KBM-7 (cell line): Measurements from ENCODE around the gene DNHD1.

Source experiments
- DNase-seq: peaks from one replicate; pipeline ENCODE4 v3.0.0-alpha.2; 2015
- in situ Hi-C: fragments of 300-500 bp; cut with MboI; formaldehyde crosslinking; loops from 2 replicates; pipeline ENCODE4 v1.14.3; 2020; ENCODE audit warnings: low sequenced_read_pairs, low pct_unique_long_range_greater_than_20kb, mixed read lengths

Gene DNHD1

DNA sequence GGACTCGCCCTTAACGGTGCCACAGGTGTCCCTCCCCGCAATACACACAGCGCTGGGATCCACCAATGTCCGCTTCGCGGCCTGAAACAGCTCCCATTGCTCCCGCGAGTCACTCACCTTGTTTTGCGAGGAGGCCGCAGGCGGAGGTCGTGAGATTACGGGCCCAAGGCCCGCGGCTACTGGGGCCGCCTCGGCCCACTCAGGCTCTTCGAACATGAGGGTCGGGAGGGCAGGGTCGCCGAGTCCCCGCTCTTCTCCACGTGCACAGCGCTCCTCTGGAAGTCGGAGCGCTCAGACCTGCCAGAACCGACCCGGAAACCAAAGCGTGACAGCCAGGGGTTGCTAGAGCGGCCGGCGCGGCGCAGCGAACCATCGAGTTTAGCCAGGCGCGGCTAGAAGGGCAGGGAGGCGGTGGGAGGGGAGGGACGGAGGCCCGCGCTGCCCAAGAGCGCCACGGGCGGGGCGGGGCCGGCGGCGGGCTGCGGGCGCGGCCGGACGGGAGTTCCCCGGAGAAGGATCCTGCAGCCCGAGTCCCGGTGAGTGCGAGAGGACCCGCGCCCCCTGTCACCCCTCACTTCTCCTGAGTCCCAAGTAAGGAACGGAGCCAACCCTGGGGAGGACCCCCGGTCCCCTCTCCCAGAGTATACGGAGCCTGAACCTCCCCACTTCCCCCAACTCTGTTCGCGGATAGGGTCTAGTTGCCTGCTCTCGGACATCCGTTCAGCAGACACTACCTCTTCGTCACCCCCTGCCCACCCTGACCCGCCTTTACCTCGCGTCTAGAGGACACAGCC, 106.4 kb downstream of the DNHD1 start, which contains the start of the genes ILK and RRP8:
TSS of gene ILK (plus strand) at position 488 of the 794 bp plus-strand sequence. CDS start 498 bp downstream, outside the sequence.
TSS of gene RRP8 (minus strand) at position 330 of the 794 bp plus-strand sequence. CDS start at position 216, 114 bp downstream.
- in situ Hi-C loops: loop anchor here (10.0 kb wide), 1 partner anchor 59 kb away; no protein-coding TSS in a partner anchor
- peak; percentile 91 for DNase-seq

DNA sequence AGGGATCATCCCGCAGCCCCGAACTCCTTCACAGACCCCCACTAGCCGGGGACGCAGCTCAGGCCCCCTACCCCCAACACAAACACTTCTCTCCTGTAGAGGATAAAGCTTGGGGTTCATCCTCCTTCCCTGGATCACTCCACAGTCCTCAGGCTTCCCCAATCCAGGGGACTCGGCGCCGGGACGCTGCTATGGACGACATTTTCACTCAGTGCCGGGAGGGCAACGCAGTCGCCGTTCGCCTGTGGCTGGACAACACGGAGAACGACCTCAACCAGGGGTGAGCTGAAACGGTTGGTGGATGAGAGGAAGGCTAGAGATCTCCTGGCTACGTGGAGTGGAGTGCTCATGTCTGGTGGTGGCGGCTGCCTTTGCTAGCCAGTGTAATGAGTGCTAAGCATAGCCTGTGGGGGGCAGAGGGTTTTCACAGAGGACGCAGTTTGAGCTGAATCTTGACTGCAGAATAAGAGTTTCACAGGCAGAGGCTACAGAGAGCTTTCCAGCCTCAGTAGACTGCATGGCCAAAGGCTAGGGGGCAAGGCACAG, 107.1 kb downstream of the DNHD1 start:
- peak; percentile 71 for DNase-seq
- in situ Hi-C loops: loop anchor here (10.0 kb wide), 1 partner anchor 59 kb away; no protein-coding TSS in a partner anchor

DNA sequence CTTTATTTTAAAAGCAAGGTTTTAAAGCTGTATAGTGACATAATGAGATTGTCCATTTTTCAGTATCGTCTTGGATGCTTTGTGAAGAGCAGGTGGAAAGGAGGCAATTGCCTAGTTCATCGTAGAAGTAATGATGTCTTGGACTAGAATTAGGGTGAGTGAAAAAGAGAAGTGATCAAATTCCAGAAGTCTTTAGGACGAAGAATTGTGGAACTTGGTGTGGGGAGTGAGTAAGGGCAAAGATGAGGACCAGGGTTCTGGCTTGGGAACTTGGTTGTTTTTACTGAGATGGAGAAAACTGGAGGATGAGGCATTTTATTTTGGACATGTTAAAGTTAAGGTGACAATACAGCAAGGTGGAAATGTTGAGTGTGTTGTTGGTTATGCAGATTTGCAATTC, 107.7 kb downstream of the DNHD1 start:
- in situ Hi-C loops: loop anchor here (10.0 kb wide), 1 partner anchor 60 kb away; no protein-coding TSS in a partner anchor
- DNase-seq: peak; percentile 22

DNA sequence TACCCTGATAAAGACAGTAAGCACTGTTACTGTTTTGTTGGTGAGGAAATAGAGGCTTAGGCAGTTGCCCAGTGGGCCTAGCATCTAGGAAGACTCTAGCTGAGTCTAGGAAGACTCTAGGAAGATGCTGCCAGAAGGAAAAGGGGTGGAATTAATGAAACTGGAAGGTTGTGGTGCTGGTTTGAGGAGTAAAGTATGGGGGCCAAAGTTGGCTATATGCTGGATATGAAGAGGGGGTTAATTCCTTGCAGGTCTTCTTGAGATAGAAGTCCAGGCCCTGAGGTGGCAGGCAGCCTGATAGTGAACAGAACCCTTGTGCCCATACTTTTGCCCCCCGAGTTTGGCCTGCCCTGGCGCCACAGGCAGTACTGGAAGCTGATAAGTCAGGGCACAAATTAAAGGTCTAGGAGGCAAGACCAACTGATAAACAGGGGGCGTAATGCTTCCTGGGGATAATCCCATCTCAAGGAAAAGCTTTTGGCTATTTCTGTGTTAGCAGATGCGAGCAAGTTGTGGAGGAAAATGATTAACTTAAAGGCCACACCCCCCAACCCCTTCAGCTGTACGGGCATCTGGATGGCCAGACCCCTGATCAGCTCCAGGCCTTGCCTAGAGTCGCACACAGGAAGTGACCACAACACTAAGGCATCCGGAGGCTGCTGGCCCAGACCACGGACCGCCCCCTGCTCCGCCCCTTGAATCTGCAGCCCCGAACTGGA, 109.5 kb downstream of the DNHD1 start:
- DNase-seq: peak; percentile 85
- in situ Hi-C loops: loop anchor here (10.0 kb wide), 1 partner anchor 62 kb away; no protein-coding TSS in a partner anchor

DNA sequence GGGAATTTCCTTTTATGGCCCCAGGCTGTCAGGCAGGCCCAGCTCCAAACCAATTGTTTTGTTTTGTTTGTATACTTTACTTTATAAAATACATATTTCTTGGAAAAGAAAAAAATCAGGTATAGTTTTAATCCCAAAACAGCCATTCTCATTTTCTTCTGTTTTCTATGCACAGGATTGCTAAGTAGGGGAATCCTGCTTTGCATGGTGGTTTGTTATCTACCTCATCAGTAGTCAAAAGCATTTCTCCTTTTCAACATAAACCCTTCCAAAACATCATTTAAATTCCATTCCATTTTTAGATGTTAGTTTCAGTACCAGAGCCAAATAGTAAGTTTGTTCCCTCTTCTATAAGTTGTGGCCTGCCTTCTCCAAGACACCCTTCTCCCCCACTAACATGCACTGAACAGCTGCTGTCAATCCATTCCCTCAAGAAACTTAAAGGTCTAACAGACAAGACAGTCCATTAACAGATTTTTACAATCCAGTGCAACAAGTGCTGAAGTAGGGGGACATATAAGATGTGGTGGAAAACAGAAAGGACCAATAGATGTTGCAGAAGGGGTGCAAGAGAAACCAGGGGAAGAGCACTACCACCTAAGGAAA, 110.2 kb downstream of the DNHD1 start:
- in situ Hi-C loops: loop anchor here (10.0 kb wide), 1 partner anchor 62 kb away; no protein-coding TSS in a partner anchor
- DNase-seq: no peak

DNA sequence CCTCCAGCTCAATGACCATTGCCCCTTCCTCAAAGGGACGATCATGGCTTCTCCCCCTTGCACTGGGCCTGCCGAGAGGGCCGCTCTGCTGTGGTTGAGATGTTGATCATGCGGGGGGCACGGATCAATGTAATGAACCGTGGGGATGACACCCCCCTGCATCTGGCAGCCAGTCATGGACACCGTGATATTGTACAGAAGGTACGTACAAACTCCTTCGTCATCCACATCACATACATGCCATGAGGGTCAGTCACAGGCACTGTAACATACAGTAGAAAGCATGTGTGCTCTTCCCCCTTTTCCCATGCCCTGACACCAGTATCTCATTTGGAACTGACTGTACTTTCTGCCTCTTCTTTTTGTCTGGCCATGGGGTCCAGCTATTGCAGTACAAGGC, 110.9 kb downstream of the DNHD1 start:
- DNase-seq: no peak
- in situ Hi-C loops: loop anchor here (10.0 kb wide), 1 partner anchor 63 kb away; no protein-coding TSS in a partner anchor

DNA sequence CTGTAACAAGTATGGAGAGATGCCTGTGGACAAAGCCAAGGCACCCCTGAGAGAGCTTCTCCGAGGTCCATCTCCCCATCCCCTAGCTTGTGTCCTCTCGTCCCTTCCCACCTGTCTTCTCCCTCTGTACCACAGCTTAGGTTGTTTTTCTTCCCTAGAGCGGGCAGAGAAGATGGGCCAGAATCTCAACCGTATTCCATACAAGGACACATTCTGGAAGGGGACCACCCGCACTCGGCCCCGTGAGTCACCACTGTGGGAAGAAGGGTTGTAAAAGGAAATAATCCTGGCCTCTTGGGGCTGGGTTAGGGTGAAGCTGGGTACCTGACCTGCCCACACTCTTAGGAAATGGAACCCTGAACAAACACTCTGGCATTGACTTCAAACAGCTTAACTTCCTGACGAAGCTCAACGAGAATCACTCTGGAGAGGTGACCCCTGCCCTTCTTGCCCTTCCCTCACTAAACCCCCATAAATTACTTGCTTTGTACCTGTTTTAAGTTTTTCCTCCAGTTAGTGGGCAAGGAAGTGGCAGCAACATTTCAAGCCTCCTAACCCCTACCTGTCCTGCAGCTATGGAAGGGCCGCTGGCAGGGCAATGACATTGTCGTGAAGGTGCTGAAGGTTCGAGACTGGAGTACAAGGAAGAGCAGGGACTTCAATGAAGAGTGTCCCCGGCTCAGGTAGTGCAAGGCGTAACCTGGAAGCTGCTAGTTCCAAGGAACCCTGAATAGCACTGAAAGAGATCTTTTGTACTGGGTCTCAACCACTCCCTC, 111.8 kb downstream of the DNHD1 start:
- in situ Hi-C loops: loop anchor here (10.0 kb wide), 1 partner anchor 64 kb away; no protein-coding TSS in a partner anchor
- no peak for DNase-seq

DNA sequence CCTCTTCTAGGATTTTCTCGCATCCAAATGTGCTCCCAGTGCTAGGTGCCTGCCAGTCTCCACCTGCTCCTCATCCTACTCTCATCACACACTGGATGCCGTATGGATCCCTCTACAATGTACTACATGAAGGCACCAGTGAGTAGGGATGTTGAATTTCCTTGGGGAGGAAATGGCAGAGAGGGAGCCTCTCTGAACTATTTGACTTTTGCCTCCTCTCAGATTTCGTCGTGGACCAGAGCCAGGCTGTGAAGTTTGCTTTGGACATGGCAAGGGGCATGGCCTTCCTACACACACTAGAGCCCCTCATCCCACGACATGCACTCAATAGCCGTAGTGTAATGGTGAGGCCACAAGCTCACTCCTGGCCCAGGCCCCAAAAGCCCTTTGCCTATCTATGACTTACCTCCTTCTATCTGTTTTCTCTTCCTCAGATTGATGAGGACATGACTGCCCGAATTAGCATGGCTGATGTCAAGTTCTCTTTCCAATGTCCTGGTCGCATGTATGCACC, 112.5 kb downstream of the DNHD1 start:
- no peak for DNase-seq
- in situ Hi-C loops: loop anchor here (10.0 kb wide), 1 partner anchor 65 kb away; no protein-coding TSS in a partner anchor

DNA sequence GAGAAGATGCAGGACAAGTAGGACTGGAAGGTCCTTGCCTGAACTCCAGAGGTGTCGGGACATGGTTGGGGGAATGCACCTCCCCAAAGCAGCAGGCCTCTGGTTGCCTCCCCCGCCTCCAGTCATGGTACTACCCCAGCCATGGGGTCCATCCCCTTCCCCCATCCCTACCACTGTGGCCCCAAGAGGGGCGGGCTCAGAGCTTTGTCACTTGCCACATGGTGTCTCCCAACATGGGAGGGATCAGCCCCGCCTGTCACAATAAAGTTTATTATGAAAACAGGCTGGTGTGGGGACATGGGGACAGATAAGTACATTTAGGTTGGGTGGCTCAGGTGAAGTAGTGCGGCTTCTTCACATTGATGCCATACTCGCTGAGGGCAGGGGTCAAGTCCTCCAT, 113.5 kb downstream of the DNHD1 start:
- in situ Hi-C loops: no loop called here
- DNase-seq: no peak

DNA sequence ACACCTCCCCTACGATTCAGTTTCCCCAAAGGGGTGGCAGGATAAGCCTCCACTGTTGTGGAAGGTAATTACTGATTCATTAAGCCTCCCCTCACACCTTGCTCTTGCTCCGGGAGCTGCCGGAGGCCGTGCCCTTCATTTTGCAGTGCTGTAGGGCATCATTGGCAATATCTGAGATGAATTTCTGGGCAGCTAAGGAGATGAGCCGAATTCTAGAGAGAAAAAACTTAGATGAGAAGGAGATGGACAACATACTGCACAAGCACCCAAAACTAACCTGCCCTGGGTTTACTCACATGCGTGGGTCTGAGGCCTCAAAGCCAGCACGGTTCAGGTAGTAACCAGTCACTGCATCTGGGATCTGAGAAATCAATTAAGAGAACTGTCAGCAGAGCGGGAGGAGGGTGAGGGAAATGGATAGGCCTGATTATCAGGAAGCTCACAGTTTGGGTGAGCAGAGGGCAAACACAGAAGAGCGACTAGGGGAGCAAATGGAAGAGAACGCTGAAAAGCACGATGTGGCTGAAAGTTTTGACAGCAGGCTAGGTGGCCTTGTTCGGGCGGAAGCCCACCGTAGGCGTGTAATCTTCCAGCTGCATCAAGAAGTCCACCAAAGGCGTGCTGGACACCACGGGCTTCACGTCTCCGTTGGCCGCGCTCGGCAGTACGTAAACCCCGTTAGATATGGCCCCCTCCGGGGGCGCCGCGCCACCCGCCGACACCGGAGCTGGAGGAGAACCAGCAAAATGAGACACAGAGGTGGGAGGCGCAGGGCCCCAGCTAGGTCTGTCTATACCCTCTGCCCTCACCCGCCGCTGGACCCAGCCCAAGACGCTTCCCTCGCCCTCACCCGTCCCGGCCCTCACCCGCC, 114.2 kb downstream of the DNHD1 start:
- peak; percentile 26 for DNase-seq
- in situ Hi-C loops: no loop called here

DNA sequence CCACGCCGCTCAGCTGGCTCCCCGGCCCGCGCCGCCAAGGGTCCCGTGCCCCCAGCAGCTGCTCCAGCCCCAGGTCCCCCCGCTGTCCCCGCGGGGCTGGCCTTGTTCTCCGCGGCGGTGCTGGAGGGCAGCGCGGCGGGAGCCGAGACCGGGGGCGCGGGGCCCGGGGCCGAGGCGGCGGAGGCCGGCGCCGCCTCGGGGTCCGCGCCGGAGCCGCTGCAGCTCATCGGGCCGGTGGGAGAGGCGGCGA, 114.8 kb downstream of the DNHD1 start:
- in situ Hi-C loops: no loop called here
- DNase-seq: no peak

DNA sequence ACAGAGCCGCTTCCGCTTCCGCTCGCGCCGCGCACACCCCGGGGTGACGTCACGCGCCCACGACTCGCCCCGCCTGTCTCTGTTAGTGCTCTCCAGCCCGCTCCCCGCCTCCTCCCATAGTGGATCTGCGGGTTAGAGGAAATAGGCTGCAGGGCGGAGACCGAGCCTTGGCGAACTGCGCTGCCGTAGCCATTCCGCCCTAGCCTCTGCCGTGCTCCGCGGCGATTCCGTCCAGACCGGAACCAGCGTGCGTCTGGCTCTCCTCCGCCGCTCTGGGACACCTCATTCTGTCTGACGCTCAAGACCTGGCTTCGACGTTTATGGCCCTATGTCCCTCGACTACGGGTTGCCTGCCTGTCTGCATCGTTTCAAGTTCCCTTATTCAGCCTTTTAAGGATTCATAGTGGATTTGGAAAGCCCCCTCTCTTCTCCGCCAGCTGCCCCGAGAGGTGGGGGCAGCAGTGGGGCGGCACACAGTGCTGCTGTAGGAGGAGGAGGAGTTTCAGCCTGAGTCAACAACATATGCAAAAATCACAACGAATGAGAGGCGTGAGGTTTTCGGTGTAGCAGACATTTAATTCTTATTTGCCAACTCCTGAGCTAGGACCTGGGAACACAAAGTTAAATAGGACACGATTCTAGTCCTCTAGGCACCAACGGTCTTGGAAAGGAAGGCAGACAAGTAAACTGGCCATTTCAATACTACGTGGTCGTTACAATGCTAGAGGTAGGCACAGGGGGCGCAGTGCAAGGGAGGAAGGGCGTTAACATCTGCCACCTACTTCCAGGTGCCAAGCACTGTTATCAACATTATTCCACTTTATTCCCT, 115.3 kb downstream of the DNHD1 start, which contains the start of gene TAF10:
TSS of gene TAF10 (minus strand) at position 4 of the 829 bp plus-strand sequence. CDS start 27 bp downstream, outside the sequence.
- DNase-seq: peak; percentile 97

DNA sequence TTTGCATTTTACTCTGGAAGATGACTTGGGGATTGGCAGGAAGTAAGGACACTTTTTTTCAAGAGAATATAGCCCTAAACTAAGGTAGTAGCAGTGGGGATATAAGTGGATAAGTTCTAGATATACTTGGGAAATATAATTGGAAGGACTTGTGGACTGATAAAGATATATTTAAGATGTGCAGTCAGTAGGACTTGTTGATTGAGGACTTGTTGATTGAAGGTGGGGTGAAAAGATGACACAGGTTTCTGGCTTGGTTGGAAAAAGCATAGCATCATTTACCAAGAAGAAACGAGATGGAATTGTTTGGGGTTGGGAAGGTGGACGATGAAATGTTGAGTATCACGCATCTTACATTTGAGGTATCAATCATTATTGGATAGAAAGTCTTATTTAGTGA, 116.4 kb downstream of the DNHD1 start:
- in situ Hi-C loops: no loop called here

More for the DNA sequence above, 115.3 kb downstream of the DNHD1 start, which contains the start of gene TAF10:
- in situ Hi-C loops: no loop called here

DNA sequence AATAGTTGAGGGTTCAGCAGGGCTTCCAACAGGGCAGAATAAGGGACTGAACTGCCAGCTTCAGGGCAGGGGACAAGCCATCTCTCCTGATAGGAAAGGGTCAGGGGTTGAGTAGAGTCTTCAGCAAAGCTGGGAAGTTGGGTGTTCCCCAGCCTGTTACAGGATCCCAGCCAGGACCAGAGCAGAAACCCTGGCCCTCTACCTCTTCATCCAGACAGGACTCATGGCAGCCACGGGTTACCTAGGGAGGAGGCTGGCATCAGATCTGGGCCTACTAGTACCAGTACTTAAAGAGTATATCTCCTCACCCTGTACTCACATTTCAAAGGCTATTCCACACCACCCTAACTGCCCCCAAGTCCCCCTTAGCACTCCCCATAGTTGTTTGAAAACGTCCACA, 117.4 kb downstream of the DNHD1 start:
- in situ Hi-C loops: no loop called here
- no peak for DNase-seq

More for the DNA sequence above, 116.4 kb downstream of the DNHD1 start:
- no peak for DNase-seq

DNA sequence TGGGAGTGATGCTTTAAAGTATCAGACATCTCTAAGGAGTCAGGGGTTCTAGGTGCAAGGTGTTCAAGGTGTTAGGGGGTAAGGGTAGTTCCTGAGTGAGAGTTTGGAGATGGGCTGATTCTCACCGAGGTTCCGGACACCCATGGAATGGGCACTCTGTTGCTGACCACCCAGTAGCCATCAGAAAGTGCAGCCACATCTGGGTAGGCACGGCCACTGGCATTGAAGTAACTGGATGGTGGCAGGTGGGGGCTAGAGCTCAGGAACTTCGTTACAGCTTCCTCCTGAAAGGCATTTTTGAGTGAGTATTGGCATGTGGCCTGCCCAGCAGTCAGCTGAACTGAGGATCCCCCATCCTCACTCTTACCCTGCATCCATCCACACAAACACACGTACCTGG, 118.0 kb downstream of the DNHD1 start:
- in situ Hi-C loops: no loop called here

DNA sequence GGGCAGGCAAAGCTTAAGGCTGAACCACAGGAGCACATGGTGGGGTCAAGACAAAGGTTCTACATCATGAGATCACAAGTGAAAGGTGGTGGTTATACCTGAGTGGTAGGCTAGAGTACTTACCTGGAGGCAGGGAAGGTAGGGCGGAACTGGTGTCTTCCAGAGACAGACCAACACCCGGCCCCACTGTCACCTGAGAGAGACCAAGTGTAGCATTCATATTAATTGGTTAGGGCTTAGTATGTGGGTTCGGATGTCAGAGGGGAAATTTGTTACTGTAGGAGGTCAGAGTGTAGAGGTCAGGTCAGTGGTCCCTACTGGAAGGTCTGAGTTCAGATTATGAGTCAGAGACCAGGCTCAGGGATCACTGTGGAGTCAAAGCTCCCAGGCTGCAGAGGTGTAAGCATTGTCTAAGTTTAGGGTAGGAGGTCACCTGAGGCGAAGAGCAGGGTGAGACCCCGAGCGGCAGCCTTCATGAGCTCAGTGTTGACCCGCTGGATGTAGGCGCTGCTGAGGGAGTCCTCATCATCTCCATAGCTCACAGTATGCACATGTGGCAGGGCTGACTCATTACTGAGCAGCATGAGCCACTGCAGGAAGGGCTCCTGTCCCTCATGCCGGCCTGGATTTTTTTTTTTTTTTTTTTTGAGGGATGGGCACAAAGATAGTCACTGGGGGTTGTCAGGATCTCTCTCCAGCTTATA, 119.0 kb downstream of the DNHD1 start:
- DNase-seq: no peak
- in situ Hi-C loops: no loop called here

More for the DNA sequence above, 118.0 kb downstream of the DNHD1 start:
- DNase-seq: no peak
